SH-SY5Y (cell line): ENCODE results near the gene GRIN3B.

ENCODE experiments used
- GATA2 ChIP-seq: IDR thresholded peaks from 2 replicates; pipeline ENCODE4 v1.6.1; 2011; ENCODE audit warnings: mild to moderate bottlenecking, low read depth, low read length
- GATA3 ChIP-seq: IDR thresholded peaks from 2 replicates; pipeline ENCODE4 v1.6.1; 2011; ENCODE audit warnings: low read depth, mild to moderate bottlenecking, low read length, moderate library complexity

DNA sequence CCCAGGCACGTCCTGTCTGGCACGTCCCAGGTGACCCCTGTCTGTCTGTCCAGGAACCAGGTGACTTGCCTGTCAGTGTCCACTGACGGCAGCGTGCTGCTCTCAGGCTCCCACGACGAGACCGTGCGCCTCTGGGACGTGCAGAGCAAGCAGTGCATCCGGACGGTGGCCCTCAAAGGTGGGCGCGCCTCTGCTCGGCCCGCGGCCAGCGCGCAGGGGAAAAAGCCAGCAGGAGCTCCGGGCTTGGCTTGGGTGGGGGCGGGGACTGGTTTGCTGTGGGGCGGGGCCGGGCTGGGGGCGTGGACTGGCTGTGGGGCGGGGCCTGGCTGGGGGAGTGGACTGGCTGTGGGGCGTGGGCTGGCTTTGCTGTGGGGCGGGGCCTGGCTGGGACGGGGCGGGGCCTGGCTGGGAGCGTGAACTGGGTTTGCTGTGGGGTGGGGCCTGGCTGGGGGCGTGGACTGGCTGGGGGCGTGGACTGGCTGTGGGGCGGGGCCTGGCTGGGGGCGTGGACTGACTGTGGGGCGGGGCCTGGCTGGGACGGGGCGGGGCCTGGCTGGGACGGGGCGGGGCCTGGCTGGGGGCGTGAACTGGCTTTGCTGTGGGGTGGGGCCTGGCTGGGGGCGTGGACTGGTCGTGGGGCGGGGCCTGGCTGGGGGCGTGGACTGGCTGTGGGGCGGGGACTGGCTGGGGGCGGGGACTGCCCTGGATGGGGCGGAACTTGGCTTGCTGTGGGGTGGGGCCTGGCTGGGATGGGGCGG lies 8.9 kb upstream of the GRIN3B start:
- TF ChIP-seq GATA3 (no peak), GATA2 (no peak)
